B cell (primary cell): ENCODE data around the gene CDK4.

Experiments used
- CTCF ChIP-seq: fragments of 200-600 bp; IDR thresholded peaks from one replicate; pipeline ENCODE4 v1.8.0; 2022; ENCODE audit warnings: antibody characterized with exemption, mild to moderate bottlenecking
- EZH2 ChIP-seq: IDR thresholded peaks from 2 replicates; pipeline ENCODE4 v1.6.1; 2012; ENCODE audit warnings: borderline replicate concordance, low read depth, mild to moderate bottlenecking, moderate library complexity, low read length; ENCODE audit not compliant: insufficient read depth, poor library complexity, severe bottlenecking

GRCh38 chr12:57776247-57776587, 24.1 kb upstream of the CDK4 start:
- TF ChIP-seq CTCF (no peak), EZH2 (no peak)
